ENCODE data around the gene RRAS. TPM values are rescaled to one million over a fixed set of nuclear protein-coding genes. Genes with fewer than 3 reads are reported as not detected.

The RRAS gene
- total RNA-seq, 4 donors from 2014 or later: 14.0 to 20.2 (median 18.8) TPM

DNA sequence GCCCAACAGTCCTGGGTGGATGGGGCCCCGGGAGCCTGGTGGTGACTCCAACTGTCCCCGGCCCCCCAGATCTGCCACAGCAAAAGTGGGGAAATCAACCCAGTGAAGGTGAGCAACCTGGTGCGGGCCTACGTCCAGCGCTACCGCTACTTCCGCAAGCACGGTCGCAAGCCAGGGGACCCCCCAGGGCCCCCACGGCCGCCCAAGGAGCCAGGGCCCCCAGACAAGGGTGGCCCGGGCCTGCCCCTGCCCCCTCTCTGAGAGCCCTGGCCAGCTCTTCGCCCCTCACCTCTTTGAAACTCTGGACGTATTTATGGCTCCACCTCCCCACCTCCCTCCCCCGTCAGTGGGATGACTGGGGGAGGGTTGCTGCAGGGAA, 18.2 kb upstream of the RRAS start:
- no peak for TF ChIP-seq POLR2A (IDR thresholded peaks at IDR 0.05)
- TF ChIP-seq, protein P1, sequence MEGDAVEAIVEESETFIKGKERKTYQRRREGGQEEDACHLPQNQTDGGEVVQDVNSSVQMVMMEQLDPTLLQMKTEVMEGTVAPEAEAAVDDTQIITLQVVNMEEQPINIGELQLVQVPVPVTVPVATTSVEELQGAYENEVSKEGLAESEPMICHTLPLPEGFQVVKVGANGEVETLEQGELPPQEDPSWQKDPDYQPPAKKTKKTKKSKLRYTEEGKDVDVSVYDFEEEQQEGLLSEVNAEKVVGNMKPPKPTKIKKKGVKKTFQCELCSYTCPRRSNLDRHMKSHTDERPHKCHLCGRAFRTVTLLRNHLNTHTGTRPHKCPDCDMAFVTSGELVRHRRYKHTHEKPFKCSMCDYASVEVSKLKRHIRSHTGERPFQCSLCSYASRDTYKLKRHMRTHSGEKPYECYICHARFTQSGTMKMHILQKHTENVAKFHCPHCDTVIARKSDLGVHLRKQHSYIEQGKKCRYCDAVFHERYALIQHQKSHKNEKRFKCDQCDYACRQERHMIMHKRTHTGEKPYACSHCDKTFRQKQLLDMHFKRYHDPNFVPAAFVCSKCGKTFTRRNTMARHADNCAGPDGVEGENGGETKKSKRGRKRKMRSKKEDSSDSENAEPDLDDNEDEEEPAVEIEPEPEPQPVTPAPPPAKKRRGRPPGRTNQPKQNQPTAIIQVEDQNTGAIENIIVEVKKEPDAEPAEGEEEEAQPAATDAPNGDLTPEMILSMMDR (IDR thresholded peaks at IDR 0.05): no peak
- DNase-seq (ENCODE audit: low spot score in 2 of 2): no peak
- WGBS, 2 donors: 87 to 90% methylated on average over 15 of the region's 15 CpGs
- H3K4me3 ChIP-seq (ENCODE audit: low read depth, poor library complexity, severe bottlenecking): no peak overlapping the region
- intact Hi-C loops (cut with DNase I; ENCODE audit: low total_unique reads): no loop called here

DNA sequence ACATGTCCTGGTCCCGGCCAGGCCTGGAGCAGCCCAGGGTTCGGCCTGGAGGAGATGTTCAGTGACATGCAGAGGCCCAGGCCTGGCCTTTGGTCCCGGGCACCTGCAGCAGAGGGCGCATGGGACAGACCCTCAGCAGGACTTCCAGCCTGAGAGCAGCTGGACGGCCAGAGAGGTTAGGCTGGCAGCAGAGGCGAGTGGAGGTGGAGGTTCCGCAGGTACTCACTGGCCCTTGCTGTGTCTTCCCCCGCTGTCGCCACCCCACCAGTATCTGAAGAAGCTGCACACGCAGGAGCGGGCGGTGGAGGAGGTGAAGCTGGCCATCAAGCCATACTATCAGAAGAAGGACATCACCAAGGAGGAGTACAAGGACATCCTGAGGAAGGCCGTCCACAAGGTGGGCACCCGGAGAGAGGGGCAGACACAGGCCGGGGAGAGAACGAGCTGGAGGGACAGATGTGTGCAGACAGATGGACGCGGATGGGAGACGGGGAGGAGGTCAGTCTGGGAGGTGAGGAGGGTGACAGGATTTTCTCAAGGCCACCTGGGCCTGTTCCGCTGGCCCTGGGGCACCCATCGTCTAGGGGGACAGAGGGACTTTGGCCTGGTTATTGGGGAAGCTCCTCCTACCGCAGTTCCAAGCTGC, 17.7 kb upstream of the RRAS start:
- TF ChIP-seq POLR2A (IDR thresholded peaks at IDR 0.05): no peak
- TF ChIP-seq, protein P1 (IDR thresholded peaks at IDR 0.05): no peak
- intact Hi-C loops (cut with DNase I; ENCODE audit: low total_unique reads): no loop called here
- DNase-seq (ENCODE audit: low spot score in 2 of 2): no peak
- WGBS, 2 donors: 90 to 93% methylated on average over 18 to 19 of the region's 22 CpGs
- H3K4me3 ChIP-seq (ENCODE audit: low read depth, poor library complexity, severe bottlenecking): no peak overlapping the region

DNA sequence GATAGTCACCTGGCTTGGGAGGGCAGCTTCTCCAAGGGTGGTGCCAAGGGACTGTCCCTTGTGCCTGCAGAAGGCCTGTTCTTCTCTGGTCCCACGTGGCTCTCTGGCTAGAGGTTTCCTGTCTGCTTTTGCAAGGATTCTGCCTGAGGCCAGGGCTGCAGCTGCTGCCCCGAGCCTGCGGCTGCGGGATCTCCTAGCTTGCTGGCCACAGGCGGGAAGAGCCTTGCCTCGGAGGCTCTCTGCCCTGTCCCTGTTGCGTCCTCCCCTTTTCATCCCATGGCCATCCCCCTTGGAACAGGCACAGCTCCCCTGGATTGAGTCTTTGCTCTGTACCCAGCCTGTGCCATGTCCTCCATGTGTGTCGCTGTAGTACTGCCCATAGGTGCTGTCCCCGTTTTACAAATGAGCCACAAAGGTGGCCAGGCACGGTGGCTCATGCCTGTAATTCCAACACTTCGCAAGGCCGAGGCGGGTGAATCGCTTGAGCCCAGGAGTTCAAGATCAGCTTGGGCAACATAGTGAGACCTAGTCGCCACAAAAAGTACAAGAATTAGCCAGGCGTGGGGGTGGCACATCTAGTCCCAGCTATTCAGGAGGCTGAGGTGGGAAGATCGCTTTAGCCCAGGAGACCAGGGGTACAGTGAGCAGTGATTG, 16.6 kb upstream of the RRAS start:
- intact Hi-C loops (cut with DNase I; ENCODE audit: low total_unique reads): no loop called here
- TF ChIP-seq POLR2A (IDR thresholded peaks at IDR 0.05): no peak
- TF ChIP-seq, protein P1 (IDR thresholded peaks at IDR 0.05): no peak
- whole genome bisulfite sequencing, 2 donors: 86 to 94% methylated on average over 12 to 16 of the region's 17 CpGs
- DNase-seq (ENCODE audit: low spot score in 2 of 2): no peak
- no peak overlapping the region for H3K4me3 ChIP-seq (ENCODE audit: low read depth, poor library complexity, severe bottlenecking)

DNA sequence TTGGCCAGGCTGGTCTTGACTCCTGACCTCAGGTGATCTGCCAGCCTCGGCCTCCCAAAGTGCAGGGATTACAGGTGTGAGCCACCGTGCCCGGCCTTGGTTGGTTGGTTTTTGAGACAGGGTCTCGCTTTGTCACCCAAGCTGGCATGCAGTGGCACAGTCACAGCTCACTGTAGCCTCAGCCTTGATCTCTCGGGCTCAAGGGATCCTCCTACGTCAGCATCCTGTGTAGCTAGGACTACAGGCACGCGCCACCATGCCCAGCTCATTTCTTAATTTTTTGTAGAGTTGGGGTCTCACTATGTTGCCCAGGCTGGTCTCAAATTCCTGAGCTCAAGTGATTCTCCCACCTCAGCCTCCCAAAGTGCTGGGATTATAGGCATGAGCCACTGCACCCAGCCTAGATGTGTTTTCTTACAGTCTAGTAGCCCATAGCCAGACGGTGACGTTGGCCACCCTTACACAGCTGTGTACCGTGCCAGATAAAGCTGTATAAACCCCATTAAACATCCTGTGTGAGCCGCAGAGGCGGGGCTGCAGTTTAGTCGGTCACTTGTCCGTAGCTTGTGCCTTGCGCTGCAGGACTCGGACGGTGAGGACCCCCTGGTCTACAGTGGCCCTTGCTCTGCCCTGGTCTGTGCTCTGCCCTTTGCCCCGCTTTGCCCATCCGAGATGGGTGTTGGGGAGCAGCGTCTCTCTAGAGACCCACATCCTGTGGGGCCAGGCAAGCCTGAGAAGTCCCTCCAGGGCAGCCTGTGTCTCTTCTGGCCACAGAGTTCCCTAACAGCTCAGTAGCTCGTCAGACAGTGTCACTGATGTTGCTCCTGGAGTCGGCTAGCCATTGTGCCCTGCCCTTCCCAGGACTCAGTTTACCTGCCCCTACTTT, 15.9 kb upstream of the RRAS start:
- WGBS, 2 donors: 90% methylated on average over 23 of the region's 23 CpGs
- intact Hi-C loops (cut with DNase I; ENCODE audit: low total_unique reads): no loop called here
- no peak overlapping the region for H3K4me3 ChIP-seq (ENCODE audit: low read depth, poor library complexity, severe bottlenecking)
- TF ChIP-seq POLR2A (IDR thresholded peaks at IDR 0.05): no peak
- TF ChIP-seq, protein P1 (IDR thresholded peaks at IDR 0.05): no peak
- DNase-seq (ENCODE audit: low spot score in 2 of 2): no peak

DNA sequence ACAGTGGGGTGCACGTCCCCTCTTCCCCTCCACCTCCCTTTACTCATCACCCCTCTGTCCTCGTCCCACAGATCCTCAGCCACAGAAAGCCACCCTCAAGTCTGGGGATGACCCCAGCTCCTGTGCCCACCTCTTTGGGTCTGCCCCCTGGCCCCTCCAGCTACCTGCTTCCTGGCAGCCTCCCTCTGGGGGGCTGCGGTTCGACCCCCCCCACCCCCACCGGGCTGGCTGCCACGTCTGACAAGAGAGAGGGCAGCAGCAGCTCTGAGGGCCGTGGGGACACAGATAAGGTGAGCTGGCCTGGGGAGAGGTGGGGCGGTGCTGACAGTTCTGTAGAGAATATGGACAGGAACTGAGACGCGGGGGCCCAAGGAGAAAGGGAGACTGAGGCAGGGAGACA, 14.6 kb upstream of the RRAS start:
- intact Hi-C loops (cut with DNase I; ENCODE audit: low total_unique reads): no loop called here
- DNase-seq (ENCODE audit: low spot score in 2 of 2): no peak
- 86 to 93% methylated on average over 10 of the region's 10 CpGs for WGBS, 2 donors
- no peak overlapping the region for H3K4me3 ChIP-seq (ENCODE audit: low read depth, poor library complexity, severe bottlenecking)
- TF ChIP-seq, protein P1 (IDR thresholded peaks at IDR 0.05): no peak
- TF ChIP-seq POLR2A (IDR thresholded peaks at IDR 0.05): no peak
